Esophagus muscularis mucosa (tissue), 4 donors: ENCODE data around the gene SNCA.

ENCODE experiments used
- EP300 ChIP-seq: sonication (generic); formaldehyde crosslinking; IDR thresholded peaks from one replicate; pipeline ENCODE4 v1.6.1; 2017; ENCODE audit warnings: antibody characterized with exemption
- POLR2A ChIP-seq: fragments of 450-650 bp; IDR thresholded peaks from one replicate; pipeline ENCODE4 v1.6.1; 2017; ENCODE audit warnings: antibody characterized with exemption, moderate library complexity, mild to moderate bottlenecking, low read depth
- POLR2AphosphoS5 ChIP-seq, 2 donors: sonication (generic); formaldehyde crosslinking; IDR thresholded peaks; one replicate each; pipeline ENCODE4 v1.6.1; 2017; ENCODE audit warnings: antibody characterized with exemption in 2 of 2
- TF ChIP-seq, protein P1 (sequence below), 3 experiments: fragments of 200-600 bp in 2 of 3; fragments of 450-650 bp in 1 of 3; sonication (generic) in 2 of 3; IDR thresholded peaks; one replicate each; pipeline ENCODE4 v1.5.1; 2017 to 2019; ENCODE audit warnings: antibody characterized with exemption in 3 of 3, mild to moderate bottlenecking in 2 of 3, moderate library complexity in 1 of 3

DNA sequence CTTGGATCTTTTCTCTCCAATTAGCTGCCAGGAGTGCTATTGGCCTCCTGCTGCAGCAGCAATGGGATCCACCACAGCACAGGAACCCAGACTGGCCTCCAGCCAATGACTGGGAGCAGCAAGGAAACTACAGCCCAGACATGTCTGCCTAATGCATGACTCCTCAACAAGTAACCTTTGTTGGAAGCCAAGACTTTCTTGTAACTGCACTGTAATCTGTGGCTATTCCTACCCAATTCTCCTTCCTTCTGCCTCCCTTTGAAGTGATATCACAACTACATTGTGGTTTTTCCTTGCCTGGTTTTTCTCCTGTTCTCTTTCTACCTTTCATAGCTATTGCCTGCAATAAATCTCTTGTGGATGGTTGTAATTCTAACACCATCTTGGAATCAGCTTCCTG, 39.8 kb downstream of the SNCA start:
- TF ChIP-seq POLR2A: no peak
- TF ChIP-seq, protein P1, sequence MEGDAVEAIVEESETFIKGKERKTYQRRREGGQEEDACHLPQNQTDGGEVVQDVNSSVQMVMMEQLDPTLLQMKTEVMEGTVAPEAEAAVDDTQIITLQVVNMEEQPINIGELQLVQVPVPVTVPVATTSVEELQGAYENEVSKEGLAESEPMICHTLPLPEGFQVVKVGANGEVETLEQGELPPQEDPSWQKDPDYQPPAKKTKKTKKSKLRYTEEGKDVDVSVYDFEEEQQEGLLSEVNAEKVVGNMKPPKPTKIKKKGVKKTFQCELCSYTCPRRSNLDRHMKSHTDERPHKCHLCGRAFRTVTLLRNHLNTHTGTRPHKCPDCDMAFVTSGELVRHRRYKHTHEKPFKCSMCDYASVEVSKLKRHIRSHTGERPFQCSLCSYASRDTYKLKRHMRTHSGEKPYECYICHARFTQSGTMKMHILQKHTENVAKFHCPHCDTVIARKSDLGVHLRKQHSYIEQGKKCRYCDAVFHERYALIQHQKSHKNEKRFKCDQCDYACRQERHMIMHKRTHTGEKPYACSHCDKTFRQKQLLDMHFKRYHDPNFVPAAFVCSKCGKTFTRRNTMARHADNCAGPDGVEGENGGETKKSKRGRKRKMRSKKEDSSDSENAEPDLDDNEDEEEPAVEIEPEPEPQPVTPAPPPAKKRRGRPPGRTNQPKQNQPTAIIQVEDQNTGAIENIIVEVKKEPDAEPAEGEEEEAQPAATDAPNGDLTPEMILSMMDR (IDR thresholded peaks at IDR 0.05): no peak
- TF ChIP-seq EP300: no peak
- TF ChIP-seq POLR2AphosphoS5 (IDR thresholded peaks at IDR 0.05): no peak
